HG02981 (cell line): ENCODE data around the gene CIPC.

Source experiments
- ATAC-seq: cut with Tn5 transposase; IDR thresholded peaks from one replicate; pipeline ENCODE4 v1.9.1; 2021; ENCODE audit warnings: mild to moderate bottlenecking, moderate library complexity; ENCODE audit not compliant: unreplicated experiment

CIPC gene

DNA sequence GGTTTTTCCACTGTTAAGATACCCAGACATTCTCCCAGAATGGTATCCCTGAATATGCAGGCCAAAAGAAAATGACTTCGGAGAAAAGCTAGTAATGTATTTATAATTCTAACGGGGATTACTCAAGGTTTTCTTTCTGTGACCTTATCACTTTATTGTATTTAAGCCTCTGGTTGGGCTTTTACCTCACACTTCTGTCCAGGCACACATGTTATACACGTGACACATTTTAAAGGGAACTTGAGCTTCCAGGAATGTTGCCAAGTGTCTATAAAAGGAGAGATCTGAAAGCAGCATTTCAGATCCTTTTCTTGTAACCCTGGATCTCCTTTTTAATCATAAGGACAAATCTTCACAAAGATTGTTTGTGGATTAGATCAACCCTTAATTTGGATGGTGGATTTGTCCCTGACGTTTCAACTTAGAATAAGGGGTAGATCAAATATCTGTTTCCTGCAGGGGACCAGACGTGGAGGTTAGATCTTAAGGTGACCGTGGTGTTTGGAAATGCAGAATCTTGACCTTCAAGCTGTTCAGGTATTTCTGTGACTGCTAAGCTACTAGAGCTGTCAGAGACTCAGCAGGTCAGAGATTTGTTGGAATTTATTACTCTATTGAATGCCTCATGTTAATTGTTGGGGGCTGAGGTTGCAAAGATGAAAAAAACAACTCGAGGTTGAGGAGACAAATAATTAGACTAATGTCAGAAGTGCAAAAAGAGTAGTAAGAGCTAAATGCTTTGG lies 1.5 kb downstream of the CIPC start:
- no peak for ATAC-seq

DNA sequence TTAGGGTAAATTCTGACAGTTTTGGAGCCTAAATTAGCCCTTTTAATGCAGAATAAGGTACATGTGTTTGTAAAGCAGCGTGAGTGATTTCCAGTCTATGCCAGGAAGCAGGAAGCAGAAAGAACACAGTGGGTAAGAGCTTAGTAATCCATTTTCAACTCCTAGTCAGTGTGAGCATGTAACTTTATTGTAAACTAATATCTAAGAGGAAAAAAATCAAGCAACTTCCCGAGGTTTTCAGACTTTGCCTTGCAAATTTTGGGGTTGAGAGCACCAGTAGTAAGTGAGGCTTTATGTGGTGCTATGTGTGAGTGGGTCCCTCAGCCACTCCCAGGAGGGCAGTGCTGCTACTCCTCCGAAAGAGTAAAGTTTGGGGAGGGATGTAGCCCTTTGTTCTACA lies 2.9 kb downstream of the CIPC start:
- no peak for ATAC-seq

DNA sequence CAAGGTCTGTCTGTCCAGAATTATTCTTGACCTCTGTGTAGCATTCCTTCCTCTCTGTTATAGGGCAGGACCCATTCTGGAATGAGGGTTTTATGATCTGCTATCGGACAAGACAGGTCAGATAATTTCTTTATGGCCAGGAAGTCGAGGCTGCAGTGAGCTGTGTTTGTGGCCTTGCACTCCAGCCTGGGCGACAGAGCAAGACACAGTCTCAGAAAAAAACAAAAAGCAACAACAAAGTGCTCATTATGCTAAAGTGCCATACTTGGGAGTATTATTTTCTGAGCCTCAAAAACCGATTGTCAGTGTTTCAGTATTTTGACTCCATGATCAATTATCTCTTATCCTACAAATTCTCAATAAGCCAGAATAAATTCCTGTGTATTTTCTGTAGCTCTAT lies 4.1 kb downstream of the CIPC start:
- no peak for ATAC-seq

DNA sequence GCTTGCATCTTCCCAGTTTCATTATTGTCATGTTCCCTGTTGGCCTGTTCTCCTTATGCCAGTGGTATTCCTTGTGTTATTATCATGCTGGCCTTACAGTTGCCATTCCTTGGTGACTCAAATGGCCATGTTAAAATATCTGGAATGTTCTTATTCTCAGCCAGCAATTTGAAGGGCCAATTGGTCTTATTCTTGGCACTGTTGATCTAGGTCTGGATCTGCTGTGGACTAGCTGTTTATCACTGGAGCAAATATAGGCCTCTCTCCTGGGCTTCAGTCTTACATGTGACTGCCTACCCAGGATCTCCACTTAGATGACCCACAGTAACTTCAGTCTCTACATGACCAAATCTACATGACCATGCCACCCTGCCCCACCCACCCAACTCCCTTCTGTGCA lies 5.4 kb downstream of the CIPC start:
- ATAC-seq = no peak

DNA sequence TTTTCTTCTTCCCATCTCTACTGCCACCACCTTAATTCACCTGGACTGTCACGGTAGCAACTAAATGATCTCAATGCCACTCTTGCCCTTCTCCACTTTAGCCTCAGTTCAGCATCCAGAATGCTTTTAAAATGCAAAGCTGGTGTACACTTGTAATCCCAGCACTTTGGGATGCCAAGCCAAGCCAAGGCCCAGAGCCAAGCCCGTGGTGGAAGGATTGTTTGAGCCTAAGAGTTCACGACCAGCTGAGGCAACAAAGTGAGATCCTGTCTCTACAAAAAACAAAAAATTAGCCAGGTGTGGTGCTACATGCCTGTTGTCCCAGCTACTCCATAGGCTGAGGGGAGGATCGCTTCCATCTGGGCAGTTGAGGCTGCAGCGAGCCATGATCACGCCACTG lies 5.9 kb downstream of the CIPC start:
- ATAC-seq = no peak

DNA sequence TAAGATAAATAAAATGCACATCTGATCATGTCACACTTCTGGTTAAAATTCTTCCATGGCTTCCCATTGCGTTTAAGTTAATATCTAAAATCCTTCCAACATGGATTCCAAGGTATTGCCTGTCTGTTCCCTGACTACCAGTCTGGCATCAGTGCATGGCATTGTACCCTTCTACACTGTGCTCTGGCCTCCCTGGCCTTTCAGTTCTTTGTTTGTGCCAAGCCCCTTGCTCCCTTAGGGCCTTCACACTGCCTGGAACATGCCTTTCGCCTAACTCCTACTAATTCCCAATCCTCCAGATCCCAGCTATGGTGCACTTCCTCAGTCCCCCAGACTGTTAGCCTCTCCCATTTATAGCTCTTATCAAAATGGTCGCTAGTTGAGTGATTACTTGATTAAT lies 6.3 kb downstream of the CIPC start:
- ATAC-seq = no peak

DNA sequence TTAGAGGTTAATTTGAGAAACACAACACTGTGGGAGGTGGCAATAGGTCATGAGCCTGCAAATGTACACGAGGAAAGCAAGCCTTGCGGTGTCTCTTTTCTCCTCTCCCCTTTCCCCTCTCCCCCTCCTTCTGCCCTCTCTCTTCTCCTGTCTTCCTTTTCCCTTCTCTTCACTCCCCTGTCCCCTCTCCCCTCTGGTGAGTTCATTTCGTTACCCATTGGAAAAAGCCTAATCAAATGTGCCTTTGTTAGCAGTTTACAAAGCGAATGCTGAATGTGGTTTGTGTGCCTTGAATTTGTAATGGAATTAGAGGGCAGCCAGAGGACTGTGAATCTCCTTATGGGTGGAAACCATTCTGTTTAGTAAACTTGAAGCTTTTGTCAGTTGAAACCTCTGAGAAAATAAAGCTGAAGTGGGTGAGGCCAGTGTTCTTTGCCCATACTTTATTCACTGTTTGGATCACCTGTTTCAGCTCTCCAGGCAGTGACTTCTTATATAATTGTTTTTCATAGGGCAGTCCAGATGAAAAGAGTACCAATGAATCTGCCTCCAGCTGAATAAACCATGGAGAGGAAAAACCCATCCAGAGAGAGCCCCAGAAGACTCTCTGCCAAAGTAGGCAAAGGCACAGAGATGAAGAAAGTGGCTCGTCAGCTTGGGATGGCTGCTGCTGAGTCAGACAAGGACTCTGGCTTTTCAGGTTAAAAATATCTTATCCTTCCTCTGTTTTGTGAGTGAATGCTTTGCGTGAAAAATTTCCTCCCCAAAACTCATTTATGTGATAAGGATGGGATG lies 7.3 kb downstream of the CIPC start:
- ATAC-seq = no peak

DNA sequence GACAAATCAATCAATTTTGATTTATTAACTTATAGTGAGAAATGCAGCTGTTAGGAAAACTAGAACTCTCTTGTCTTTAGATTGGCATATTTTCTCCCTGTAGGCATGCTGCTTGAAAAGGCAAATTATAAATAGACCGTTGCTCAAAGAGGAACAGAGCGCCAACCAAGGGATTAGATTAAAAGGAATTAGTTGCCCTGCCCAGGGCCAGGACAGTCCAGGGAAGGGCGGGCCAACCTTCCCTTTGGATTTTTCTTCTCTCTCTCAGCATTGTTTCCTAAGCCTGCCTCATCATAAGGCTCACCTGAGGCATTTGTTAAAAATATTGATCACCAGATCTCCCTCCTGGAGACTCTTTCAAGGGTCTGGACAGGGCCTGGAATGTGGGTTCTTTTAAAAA lies 8.6 kb downstream of the CIPC start:
- ATAC-seq = no peak

DNA sequence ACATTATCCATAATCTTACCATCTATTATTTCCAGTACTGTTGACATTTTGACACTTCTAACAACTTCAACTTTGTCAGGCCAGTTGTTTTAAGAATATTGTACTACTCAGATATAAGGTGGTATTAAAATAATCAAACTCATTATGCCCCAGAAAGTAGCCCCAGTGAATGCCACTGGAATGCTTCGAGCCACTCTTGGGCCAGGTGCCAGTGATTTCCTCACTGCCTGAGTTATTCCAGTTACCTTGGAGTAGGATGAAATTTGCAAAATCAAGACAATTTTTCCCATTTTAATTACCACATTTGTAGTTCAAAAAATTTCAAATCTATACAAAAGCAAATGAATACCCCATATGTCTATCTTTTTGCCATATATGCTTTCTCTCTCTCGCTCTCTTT lies 9.2 kb downstream of the CIPC start:
- no peak for ATAC-seq

DNA sequence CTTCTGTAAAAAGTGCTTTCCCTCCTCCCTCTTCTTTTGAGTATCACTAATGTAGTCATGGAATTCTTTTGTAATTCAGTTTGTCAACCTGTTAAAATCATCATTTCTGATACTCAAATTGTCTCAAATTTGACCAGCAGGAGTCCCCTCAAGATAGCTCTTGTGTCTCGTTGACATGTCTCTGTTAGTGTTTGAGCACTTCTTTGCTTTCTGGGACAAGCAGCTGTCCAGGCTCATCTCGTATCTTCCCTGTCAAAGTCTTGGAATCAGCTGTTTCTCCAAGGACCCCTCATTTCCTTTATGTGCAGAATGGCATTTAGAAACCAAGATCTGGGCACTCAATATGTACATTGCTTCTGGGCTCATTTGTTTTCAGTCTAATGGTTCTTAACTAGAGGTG lies 10.7 kb downstream of the CIPC start:
- ATAC-seq = no peak

DNA sequence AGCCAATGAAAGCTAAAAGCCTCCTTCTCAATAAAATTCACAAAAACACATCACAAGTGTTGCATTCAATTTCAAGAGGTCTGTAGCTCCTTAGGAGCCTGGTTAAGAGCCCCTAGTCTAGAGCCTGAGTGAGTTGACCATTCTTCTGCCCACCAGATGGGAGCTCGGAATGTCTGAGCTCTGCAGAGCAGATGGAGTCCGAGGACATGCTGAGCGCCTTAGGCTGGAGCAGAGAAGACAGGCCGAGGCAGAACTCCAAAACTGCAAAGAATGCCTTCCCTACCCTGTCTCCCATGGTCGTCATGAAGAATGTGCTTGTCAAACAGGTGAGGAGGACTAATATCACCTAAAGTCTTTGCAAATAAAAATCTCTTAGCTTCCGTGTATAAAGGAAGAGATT lies 11.6 kb downstream of the CIPC start:
- ATAC-seq = no peak

DNA sequence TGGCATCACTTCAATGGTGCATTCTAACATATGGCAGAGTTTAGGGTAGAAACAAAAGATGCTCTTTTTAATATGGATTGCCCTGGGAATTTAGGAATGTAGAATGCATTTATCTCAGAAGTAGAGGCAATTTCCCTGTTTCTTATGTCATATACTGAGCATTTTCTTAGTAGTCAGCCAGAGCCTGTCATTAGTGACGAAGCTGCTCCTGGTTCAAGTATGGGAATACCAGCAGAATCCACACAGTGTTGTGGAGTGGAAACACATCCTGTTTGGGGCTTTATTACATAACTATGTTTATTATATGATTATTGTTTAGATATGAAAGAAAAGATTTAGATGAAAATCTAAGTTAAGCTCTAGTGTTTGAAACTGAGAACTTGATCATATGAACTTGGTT lies 12.2 kb downstream of the CIPC start:
- ATAC-seq = no peak

DNA sequence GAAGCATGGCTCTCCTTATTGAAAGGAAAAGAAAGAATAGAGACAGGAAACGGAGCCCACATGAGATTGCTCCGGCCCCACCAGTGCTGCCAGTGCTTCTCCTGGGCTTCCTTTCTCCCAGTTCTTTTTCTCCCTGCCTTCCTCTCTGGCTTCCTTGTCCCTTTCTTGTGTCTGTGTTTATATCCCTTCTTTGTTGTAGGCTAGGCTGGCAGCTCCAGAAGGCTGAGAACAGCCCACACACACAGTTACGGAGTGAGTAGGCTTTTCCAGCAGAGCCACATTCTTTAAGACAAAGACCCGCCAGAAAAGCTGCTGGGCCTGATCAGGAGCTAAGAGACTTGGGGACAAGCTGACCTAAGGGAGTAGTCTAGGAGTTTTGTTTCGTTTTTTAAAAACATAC lies 13.0 kb downstream of the CIPC start:
- no peak for ATAC-seq

DNA sequence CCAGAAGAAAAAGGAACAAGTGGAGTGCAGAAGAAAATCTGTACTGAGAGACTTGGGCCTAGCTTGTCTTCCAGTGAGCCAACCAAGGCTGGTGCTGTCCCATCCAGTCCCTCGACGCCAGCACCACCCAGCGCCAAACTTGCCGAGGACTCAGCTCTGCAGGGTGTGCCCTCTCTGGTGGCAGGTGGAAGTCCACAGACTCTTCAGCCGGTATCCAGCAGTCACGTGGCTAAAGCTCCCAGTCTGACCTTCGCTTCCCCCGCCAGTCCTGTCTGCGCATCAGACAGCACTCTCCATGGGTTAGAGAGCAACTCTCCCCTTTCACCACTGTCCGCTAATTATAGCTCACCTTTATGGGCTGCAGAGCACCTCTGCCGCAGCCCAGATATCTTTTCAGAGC lies 15.6 kb downstream of the CIPC start:
- no peak for ATAC-seq

DNA sequence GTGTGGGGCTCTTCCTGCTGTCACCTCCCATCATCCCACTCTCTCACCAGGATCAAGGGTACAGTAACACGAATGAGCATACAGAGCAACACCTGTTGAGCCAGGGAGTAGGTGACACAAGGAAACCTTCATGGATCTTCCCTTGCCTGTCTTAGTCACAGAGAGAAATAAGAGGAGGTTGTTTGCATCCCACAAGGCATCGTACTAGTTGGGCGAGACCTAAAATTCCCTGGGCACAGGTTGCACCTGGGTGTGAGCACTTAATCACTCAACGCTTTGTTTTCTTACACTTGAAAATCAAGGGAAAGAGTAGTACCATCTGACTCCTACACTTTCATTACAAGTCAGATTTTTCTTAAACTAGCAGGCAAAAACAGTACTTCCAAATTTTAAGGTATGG lies 16.6 kb downstream of the CIPC start:
- ATAC-seq = no peak

DNA sequence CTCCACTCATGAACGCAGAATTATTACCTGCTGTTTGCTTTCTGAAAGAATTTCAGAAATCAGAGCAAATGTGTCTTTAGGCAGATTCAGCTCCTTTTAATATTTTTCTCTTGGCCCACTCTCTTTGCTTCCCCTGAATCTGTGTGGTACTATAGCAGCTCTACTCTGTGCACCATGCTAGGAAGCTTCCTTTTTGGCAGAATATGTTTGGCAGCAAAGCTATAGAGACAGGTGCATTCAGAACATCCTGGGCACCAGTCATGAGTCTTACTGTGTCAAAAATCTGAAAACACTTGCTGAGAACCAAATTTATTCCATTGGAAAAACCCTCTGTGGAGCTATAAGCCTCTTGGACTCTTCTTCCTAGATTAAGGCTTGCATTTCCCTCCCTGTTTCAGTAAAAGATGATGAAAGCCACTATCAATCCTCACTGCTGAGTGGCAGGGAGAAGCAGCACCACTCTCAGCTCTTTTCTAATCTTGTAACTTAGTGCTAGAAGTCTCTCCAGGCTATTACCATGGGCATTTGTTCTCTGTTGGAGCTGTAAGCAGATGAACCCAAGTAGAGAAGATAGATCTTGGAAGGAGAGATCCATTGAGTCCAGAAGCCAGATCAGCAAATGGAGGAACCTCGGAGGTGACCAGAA lies 18.2 kb downstream of the CIPC start:
- no peak for ATAC-seq

DNA sequence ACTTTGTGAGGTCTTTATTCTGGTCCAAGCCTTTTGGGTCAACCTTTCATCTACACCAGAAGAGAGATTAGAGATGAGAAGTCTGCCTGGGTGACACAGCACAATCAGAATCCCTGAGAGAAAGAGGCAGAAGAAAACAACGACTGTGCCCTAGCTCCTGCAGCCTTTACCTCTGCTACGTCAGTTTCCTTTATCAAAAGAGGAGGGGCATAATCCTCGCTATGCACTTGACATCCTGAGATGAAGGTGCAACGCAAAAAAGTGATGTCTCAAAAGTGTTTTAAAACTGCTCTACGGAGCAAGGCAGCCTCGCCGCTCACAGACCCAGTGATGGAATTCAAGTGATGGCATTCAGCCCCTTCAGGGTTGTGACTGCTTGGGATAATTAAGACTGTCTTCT lies 21.8 kb downstream of the CIPC start:
- ATAC-seq = no peak

DNA sequence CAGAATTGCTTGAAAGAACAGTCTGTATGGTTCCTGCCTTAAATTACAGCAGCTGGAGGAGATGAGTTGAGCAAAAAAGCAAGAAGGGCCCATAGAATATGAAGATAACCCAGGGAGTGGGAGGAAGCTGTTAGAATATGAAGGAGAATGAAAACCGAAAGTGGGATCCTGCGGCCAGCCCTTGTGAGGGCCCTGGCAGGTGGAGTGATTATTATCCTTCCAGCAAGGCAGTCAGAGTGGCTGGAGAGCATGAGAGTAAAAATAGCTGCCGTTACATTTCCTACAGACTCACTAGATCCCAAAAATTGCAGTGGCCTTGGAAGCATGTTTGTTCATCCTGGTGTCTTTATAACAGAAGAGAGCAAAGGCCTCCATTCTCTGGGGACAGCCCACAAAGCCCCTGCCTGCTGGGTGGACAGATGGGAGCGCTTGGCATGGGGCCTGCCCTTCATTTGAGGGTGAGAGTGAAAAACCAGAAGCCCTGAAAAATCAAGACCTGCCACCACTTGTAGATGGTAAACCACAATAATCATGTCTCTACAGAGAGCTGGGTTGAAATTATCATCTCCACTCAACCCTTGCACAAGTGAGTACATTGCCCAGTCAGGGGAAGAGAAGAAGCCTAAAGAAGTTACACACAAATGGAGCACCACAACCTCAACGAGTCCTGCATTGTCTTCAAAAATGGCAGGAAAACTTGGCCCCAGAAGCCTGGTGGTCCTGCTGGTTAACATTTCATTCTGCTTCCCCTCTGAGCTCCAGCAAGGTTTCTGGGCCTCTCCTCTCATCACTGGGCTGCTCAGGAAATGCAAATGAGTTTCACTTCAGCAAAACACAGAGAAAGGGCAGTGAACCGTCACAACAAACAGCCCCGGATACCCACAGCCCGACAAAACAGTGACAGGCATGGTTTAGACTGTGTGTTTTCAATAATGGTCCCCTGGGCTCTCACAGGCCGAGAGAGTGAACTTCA lies 23.0 kb downstream of the CIPC start:
- peak; percentile 89 for ATAC-seq

DNA sequence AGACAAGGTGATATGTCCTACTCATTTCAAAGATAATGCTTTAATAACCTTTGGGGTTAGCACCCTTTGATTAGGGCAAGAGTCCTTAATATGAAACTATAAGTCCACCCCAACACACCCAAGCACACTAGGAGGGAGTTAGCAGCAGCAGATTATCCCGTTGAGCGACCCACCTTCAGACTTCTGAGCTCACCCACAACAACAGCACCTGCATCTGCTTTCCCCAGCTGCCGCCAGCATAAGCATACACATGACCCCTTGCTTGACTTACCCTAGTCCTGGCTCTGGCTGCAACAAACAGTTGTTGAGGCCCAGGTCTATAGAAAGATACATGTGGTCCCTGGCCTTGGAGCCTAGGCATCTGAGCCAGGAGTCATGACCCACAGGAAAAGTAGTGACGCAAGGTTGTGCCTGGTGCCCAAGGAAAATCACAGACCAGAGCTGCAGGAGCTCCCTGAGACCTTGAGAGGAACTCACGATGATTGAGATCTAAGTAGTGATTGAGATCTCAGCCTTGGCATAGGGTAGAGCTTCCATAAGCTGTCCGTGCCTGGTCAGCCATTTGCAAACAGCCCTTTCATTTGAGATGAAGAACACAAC lies 24.6 kb downstream of the CIPC start:
- ATAC-seq = no peak
